GM18867 (cell line): ENCODE results near the gene THAP3.
A peak's percentile ranks its signal among the peaks of the same experiment; 100 is the strongest.

ENCODE experiments used
- ATAC-seq: cut with Tn5 transposase; IDR thresholded peaks from one replicate; pipeline ENCODE4 v1.9.1; 2021; ENCODE audit warnings: mild to moderate bottlenecking, moderate library complexity; ENCODE audit not compliant: unreplicated experiment

Gene THAP3

DNA sequence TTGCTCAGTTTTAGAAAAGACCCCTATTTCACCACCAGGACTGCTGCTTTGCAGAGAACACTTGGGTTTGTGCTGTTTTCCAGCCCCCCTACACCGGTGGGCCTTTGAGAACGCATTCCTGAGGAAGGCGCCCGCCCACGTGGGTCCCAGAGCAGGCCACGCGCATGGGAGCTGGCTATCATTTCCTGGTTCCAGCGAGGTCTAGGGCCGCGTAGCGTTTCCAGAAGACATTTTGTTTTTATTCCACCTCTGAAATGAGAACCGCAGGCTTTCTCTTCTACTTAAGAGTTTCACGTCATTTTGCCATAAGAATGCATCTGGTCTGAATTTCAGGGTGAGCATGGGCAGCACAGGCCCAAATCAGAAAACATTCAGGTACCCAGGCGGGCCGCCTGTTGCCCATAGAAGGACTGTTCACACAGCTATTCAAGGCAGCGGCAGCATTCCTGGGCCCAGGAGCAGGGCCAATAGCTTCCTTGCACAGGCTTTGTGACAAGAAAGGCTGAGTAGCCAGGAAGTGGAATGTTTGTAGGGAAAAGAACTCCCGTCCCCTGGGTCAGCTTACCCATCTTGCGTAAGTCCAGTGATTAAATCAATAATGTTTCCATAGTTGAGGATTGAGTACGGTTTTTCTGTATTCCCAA, 20.6 kb upstream of the THAP3 start:
- no peak for ATAC-seq

DNA sequence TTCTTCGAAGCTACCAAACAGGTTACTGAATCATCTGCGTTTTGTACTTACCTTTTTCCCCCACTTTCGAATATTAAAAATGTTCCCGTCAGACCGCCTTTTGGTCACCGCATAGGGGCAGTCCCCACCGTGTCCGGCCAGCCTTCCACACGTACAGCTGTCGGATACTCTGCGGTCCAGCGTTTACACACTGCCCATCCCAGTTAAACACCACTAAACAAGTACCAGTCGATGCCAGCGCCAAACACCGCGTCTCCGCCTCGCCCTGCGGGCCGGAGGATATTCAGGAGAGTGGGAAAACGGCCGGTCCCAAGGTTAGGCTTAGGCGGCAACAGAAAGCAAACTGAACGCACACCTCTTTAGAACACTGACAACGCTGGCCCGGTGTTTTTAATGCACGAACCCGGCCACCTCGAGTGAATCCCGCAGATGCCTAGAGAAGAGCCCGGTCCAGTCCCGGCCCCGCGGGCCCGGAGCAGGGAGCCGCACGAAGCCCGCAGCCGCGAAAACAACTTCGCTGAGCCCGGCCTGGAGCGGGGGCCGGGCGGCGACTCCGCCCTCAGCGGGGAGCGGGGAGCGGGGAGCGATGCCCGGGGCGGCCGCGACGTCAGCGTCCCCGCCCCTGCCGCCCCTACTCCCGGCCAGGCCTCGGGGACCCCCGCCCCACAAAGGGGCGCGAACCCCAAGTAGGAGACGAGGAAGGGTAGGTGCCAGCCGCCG, 11.9 kb upstream of the THAP3 start:
- peak; percentile 30 for ATAC-seq

DNA sequence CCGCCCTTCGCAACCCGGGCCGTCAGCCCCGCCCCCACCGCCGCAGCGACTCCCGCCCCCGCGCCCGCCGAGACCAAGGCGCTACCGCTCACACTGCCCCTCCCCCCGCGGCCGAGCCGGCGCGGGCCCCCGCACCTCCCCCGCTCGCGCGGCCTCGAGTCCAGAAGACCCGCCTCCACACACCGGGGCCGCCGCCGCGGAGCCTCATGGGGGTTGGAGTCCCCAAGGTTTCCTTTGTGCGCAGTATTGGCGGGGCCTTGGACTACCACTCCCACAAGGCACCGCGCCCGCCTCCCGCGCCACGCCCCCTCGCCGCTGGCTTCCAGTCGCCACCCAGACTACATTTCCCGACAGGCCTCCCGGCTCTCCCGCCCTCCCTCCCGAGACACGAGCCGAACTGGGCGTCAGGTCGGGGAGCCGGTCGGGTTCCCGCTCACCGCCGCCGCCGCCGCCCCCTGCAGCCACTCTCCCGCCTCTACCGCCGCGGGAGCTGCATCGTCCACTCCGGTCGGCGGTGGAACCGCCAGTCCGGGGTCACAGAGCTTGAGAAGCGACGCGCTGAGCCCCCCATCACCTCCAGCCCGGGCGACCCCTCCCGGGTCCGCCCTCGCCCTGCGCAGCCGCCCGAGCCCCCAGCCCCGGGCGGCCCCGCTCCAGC, 11.2 kb upstream of the THAP3 start, which contains the start of gene PHF13:
PHF13 (plus strand) TSS at position 371 of the 658 bp plus-strand sequence. CDS start 336 bp downstream, outside the sequence.
- peak; percentile 91 for ATAC-seq

GRCh38 chr1:6614019-6614928, 10.4 kb upstream of the THAP3 start:
- ATAC-seq: no peak

- ATAC-seq: no peak
These were observed 9.5 kb upstream of the THAP3 start for GRCh38 chr1:6614929-6615785.

- no peak for ATAC-seq
These were observed 5.6 kb upstream of the THAP3 start for GRCh38 chr1:6619045-6619444.

GRCh38 chr1:6621429-6622391, 3.0 kb upstream of the THAP3 start:
- ATAC-seq: no peak

DNA sequence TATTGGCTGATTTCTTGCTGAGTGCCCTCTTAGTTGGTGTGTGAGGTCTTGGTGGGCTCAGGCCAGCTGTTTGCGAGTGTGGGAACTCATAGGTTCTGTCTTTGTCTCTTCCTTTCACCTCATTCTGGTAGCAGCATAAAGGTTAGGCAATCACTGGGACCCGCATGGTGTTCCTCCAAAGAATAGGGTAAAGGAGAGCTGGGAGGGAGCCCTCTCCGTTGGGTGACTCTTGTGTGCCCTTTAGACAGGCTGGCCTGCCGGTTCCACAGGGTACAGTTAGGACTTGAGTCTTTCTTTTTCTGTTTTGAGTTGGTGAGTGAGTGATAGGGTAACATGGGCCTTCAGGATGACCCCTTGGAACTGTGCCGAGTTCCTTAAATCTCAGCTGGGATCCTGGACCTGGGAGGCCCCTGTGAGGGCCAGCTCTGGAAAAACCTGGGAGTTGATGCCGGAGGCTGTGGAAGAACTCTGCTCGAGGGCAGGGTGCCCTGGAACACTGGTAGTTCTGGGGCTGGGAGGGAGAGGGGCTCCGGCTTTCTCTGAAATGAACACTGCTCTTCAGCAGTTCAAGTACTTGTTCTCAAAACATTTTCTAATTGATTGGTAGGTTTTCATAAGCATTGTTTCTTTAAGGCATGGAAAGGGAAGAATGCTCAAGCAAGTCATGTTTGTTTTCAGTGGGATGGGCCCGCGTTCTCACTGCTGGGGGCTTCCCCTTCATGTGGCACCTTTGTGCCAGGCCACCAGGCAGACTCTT, 2.1 kb upstream of the THAP3 start:
- no peak for ATAC-seq

DNA sequence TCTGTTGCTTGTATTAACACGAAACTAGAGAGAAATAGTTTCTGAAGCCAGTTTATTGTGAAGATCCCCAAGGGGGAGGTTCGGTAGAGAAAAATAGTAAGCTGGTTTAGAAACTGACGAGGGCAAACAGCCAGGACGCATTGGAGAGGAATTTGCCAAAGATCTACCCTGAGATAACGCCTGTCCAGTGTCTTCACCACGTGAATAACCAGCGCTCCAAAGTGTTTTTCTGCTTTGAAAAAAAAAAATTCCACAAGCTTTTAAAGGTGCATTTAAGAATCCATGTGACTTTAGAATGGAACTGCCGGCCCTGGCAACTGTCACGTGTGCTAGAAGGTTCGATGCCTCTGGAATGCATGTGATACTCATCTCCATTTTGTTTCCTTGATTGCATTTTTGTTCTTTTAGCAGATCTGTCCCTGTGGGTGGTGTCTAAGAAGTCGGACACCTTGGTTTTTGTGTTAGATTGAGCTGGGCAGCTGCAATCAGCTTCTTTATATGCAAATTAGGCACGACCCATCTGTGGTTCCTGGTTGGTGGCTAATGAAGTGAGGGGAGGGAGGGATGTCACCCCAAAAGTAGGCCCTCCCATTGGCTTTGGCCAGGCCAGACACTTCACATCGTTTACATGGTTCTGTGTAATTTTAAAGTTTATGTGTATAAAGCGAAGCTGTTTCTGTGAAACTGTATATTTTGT, 1.3 kb upstream of the THAP3 start:
- ATAC-seq: no peak

GRCh38 chr1:6625584-6626149, 999 bp downstream of the THAP3 start:
- no peak for ATAC-seq

GRCh38 chr1:6627031-6627430, 2.4 kb downstream of the THAP3 start:
- no peak for ATAC-seq

DNA sequence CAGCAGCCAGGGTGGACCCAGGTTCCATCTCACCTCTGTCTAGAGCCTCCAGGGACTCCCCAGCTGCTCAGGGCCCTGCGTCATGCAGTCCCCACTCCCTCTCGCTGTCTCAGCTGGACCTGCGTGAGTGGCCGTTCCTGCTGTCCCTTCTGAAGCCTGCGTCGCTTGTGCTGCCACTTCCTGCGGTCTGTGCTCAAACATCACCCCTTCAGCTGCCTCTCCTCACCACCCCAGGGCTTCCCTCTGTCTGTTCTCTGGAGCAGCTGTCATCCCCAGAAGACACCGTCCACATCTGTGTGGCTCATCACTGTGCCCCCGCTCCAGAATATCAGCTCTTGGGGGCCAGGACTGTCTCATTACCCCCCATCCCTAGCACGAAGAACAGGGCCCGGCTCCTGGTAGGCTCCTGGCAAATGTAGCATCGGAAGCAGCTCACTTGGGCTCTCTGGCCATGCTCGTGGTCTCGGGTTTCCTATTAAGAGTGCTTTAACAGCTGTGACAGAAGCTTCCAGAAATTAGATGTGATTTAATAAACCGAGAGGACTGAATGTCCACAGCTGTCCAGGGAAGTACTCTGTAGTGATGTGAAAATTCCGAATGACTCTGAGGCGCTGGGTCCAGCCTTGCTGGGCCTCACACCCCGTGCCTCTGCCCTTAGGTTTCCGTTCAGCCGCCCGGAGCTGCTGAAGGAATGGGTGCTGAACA, 3.3 kb downstream of the THAP3 start:
- ATAC-seq: no peak

GRCh38 chr1:6628971-6629479, 4.4 kb downstream of the THAP3 start:
- ATAC-seq: no peak

- ATAC-seq: no peak
These were observed 5.4 kb downstream of the THAP3 start for GRCh38 chr1:6630027-6630426.

- ATAC-seq: no peak
These were observed 6.4 kb downstream of the THAP3 start for GRCh38 chr1:6631058-6631457.
